H1 (cell line): ENCODE data around the gene PTPRJ. TPM values are rescaled to one million over a fixed set of nuclear protein-coding genes. Genes with fewer than 3 reads are reported as not detected.

Experiments used
- CTCF ChIA-PET: fragments of 300-600 bp; sonication (Branson Sonifier 250); formaldehyde crosslinking; loops from one replicate; lab custom pipeline; 2021; ENCODE audit not compliant: partially characterized antibody; lab: Charles Lee
- POLR2A ChIA-PET: fragments of 300-600 bp; sonication (Branson Sonifier 250); formaldehyde crosslinking; loops from one replicate; lab custom pipeline; 2021; ENCODE audit warnings: inconsistent platforms; ENCODE audit not compliant: partially characterized antibody; lab: Charles Lee
- DNase-seq, 2 experiments: peaks; one replicate each; pipeline versions ENCODE4 v3.0.0 to v3.0.0-alpha.2; 2010 to 2022; ENCODE audit warnings: low spot score in 2 of 2, low read depth in 1 of 2, mixed read lengths in 1 of 2
- FAIRE-seq: peaks from 2 replicates; lab custom pipeline; 2011; peaks lifted over from hg19 to GRCh38; lab: Jason Lieb, UNC
- H2AFZ ChIP-seq: 2 replicates; pipeline ENCODE4 v1.8.1; 2012; ENCODE audit warnings: low read length, inconsistent platforms
- H2AK5ac ChIP-seq: 2 replicates; pipeline ENCODE4 v1.6.1; 2013; ENCODE audit warnings: low read depth, low read length
- H2BK120ac ChIP-seq: replicated peaks from 2 replicates; pipeline ENCODE3; 2013; ENCODE audit warnings: low read depth, low read length, inconsistent platforms
- H2BK12ac ChIP-seq: 2 replicates; pipeline ENCODE4 v1.6.1; 2013; ENCODE audit warnings: low read depth, low read length
- H2BK15ac ChIP-seq: 2 replicates; pipeline ENCODE4 v1.6.1; 2013; ENCODE audit warnings: low read length
- H2BK20ac ChIP-seq: 2 replicates; pipeline ENCODE4 v1.6.1; 2013; ENCODE audit warnings: low read length
- H2BK5ac ChIP-seq: 2 replicates; pipeline ENCODE4 v1.6.1; 2013; ENCODE audit warnings: low read depth, low read length
- H3K14ac ChIP-seq: 2 replicates; pipeline ENCODE4 v1.6.1; 2013; ENCODE audit warnings: inconsistent platforms; ENCODE audit not compliant: insufficient read length
- H3K18ac ChIP-seq: 2 replicates; pipeline ENCODE4 v1.6.1; 2013; ENCODE audit warnings: low read length; ENCODE audit errors: extremely low read depth
- H3K23ac ChIP-seq: 2 replicates; pipeline ENCODE4 v1.6.1; 2013; ENCODE audit warnings: inconsistent platforms; ENCODE audit not compliant: insufficient read length
- H3K23me2 ChIP-seq: 2 replicates; pipeline ENCODE4 v1.6.1; 2013; ENCODE audit warnings: low read depth, low read length
- H3K27ac ChIP-seq: 2 replicates; pipeline ENCODE4 v1.6.1; 2011; ENCODE audit warnings: low read depth, low read length, inconsistent platforms
- H3K27me3 ChIP-seq, 4 experiments: replicated peaks in 1 of 4; 1 replicate in 1 of 4; 2 replicates in 3 of 4; pipeline versions ENCODE4 v1.6.1 to v1.8.1; 2011 to 2013; ENCODE audit warnings: low read length in 3 of 4, mild to moderate bottlenecking in 3 of 4, inconsistent platforms in 2 of 4, mixed read lengths in 2 of 4, moderate library complexity in 1 of 4; ENCODE audit not compliant: control insufficient read depth in 3 of 4, insufficient read depth in 3 of 4; ENCODE audit errors: extremely low read depth in 1 of 4
- H3K36me3 ChIP-seq, 4 experiments: 2 replicates each; pipeline versions ENCODE4 v1.6.1 to v1.8.1; 2011 to 2013; ENCODE audit warnings: mild to moderate bottlenecking in 4 of 4, low read length in 3 of 4, moderate library complexity in 2 of 4, control low read depth in 1 of 4, inconsistent platforms in 1 of 4; ENCODE audit not compliant: insufficient read depth in 4 of 4, control insufficient read depth in 2 of 4
- H3K4ac ChIP-seq: replicated peaks from 2 replicates; pipeline ENCODE3; 2013; ENCODE audit warnings: low read length, low read depth, mixed read lengths, inconsistent platforms; ENCODE audit not compliant: insufficient read length
- H3K4me1 ChIP-seq, 4 experiments: replicated peaks in 1 of 4; 1 replicate in 1 of 4; 2 replicates in 3 of 4; pipeline versions ENCODE4 v1.6.1 to v1.8.1; 2011 to 2013; ENCODE audit warnings: low read length in 3 of 4, inconsistent platforms in 2 of 4, mixed read lengths in 1 of 4; ENCODE audit not compliant: insufficient read depth in 4 of 4, control insufficient read depth in 3 of 4
- H3K4me2 ChIP-seq, 2 experiments: 2 replicates each; pipeline versions ENCODE4 v1.6.1 to v1.8.1; 2011 to 2013; ENCODE audit warnings: low read depth in 2 of 2, low read length in 2 of 2, control low read depth in 1 of 2, inconsistent platforms in 1 of 2, mild to moderate bottlenecking in 1 of 2; ENCODE audit not compliant: insufficient read depth in 1 of 2
- H3K4me3 ChIP-seq, 4 experiments: fragments of 200-600, 300-600 bp in 1 of 4; sonication (generic), shearing (Covaris generic), sonication (Bioruptor Twin) in 1 of 4; 2 replicates each; pipeline versions ENCODE4 v1.5.1 to v1.8.1; 2011 to 2016; ENCODE audit warnings: low read length in 4 of 4, low read depth in 3 of 4, control low read depth in 2 of 4, inconsistent platforms in 2 of 4, mild to moderate bottlenecking in 2 of 4, mixed read lengths in 1 of 4, moderate library complexity in 1 of 4; ENCODE audit not compliant: insufficient read depth in 2 of 4; ENCODE audit errors: extremely low read depth in 1 of 4
- H3K56ac ChIP-seq: replicated peaks from 2 replicates; pipeline ENCODE3; 2013; ENCODE audit warnings: low read depth, mild to moderate bottlenecking, mixed read lengths, low read length, inconsistent platforms; ENCODE audit not compliant: insufficient read length
- H3K79me1 ChIP-seq: 2 replicates; pipeline ENCODE4 v1.6.1; 2013; ENCODE audit warnings: low read depth, low read length, control low read depth
- H3K79me2 ChIP-seq, 2 experiments: 2 replicates each; pipeline versions ENCODE4 v1.6.1 to v1.8.1; 2012 to 2013; ENCODE audit warnings: low read length in 2 of 2, mild to moderate bottlenecking in 2 of 2, inconsistent platforms in 1 of 2; ENCODE audit not compliant: insufficient read depth in 2 of 2, control insufficient read depth in 1 of 2
- H3K9ac ChIP-seq, 4 experiments: replicated peaks in 1 of 4; 1 replicate in 1 of 4; 2 replicates in 3 of 4; pipeline versions ENCODE4 v1.6.1 to v1.8.1; 2011 to 2013; ENCODE audit warnings: low read depth in 3 of 4, low read length in 3 of 4, control low read depth in 2 of 4, mild to moderate bottlenecking in 2 of 4, moderate library complexity in 2 of 4, inconsistent platforms in 1 of 4; ENCODE audit errors: extremely low read depth in 1 of 4
- H3K9me3 ChIP-seq, 2 experiments: 2 replicates each; pipeline versions ENCODE4 v1.6.1 to v1.8.1; 2012 to 2013; ENCODE audit warnings: mild to moderate bottlenecking in 2 of 2, moderate library complexity in 2 of 2, control low read depth in 1 of 2, inconsistent platforms in 1 of 2, low read depth in 1 of 2, low read length in 1 of 2, mixed read lengths in 1 of 2; ENCODE audit not compliant: insufficient read depth in 2 of 2
- H4K20me1 ChIP-seq, 2 experiments: replicated peaks in 1 of 2; 2 replicates each; pipeline versions ENCODE3 to v1.8.1; 2011 to 2013; ENCODE audit warnings: inconsistent platforms in 2 of 2, low read length in 2 of 2, mild to moderate bottlenecking in 1 of 2; ENCODE audit not compliant: insufficient read depth in 2 of 2, control insufficient read depth in 1 of 2
- H4K5ac ChIP-seq: 2 replicates; pipeline ENCODE4 v1.6.1; 2013; ENCODE audit warnings: low read length, low read depth, mixed read lengths, inconsistent platforms; ENCODE audit not compliant: insufficient read length
- H4K8ac ChIP-seq: 2 replicates; pipeline ENCODE4 v1.8.0; 2013; ENCODE audit warnings: mild to moderate bottlenecking, moderate library complexity, low read length, inconsistent platforms; ENCODE audit not compliant: insufficient read depth; ENCODE audit errors: extremely low read depth
- H4K91ac ChIP-seq: replicated peaks from 2 replicates; pipeline ENCODE3; 2013; ENCODE audit warnings: low read length, mixed read lengths, inconsistent platforms; ENCODE audit not compliant: insufficient read length
- BACH1 ChIP-seq: IDR thresholded peaks from 2 replicates; pipeline ENCODE4 v1.6.1; 2012; ENCODE audit warnings: low read length, improper control_type of control experiment
- MAFK ChIP-seq: IDR thresholded peaks from 2 replicates; pipeline ENCODE4 v1.6.1; 2012; ENCODE audit warnings: low read depth, mild to moderate bottlenecking, improper control_type of control experiment, low read length
- POLR2AphosphoS5 ChIP-seq: IDR thresholded peaks from 2 replicates; pipeline ENCODE4 v1.6.1; 2011; ENCODE audit warnings: low read depth, low read length
- RAD21 ChIP-seq, 2 experiments: IDR thresholded peaks in 1 of 2; conservative IDR thresholded peaks in 1 of 2; 2 replicates each; pipeline ENCODE4 v1.6.1; 2011; ENCODE audit warnings: low read depth in 2 of 2, low read length in 2 of 2, improper control_type of control experiment in 1 of 2, inconsistent platforms in 1 of 2, mild to moderate bottlenecking in 1 of 2, moderate library complexity in 1 of 2
- TBP ChIP-seq: IDR thresholded peaks from 2 replicates; pipeline ENCODE4 v1.6.1; 2011; ENCODE audit warnings: low read depth, low read length, improper control_type of control experiment
- WGBS, 2 experiments: shearing (Covaris generic) in 1 of 2; methylation state at CpG; one replicate each; pipeline versions ENCODE4 v1.1.6 to v1.1.7; 2013 to 2015; ENCODE audit warnings: low lambda C conversion rate in 2 of 2, mixed read lengths in 2 of 2, inconsistent platforms in 1 of 2, low coverage in 1 of 2, missing lambda C conversion rate in 1 of 2; ENCODE audit not compliant: insufficient replicate concordance in 2 of 2, insufficient coverage in 1 of 2, insufficient read length in 1 of 2; ENCODE audit errors: extremely low coverage in 1 of 2, missing lambda C conversion rate in 1 of 2; 5-methylcytosine and 5-hydroxymethylcytosine counted together
- polyA plus RNA-seq, 7 experiments: library from polyadenylated mRNA; depleted of rRNA in 3 of 7; stranded (reverse) in 5 of 7; unstranded in 2 of 7; fragments of >200 nt in 5 of 7; fragments of 200-250 nt in 2 of 7; gene quantifications; 1 replicate in 5 of 7; 2 replicates in 1 of 7; 4 replicates in 1 of 7; pipeline versions ENCODE4 v1.2.1 to v1.2.3, GENCODE V29; 2011 to 2013; ENCODE audit warnings: missing spikeins in 2 of 7, mixed read lengths in 2 of 7
- total RNA-seq: library from RNA; stranded (reverse); fragmentation: NEBNext Ultra II Directional; extraction: Animal tissue kit (Norgen Biotek cat#: 25700); gene quantifications from 2 replicates; pipeline ENCODE4 v1.2.1, GENCODE V29; 2021

PTPRJ gene
- total and polyA plus RNA-seq, 2 of the 8 experiments (the other 6 are each of a cell fraction or from before 2014, with no cell fraction given) = 4.4 to 22.6 TPM

DNA sequence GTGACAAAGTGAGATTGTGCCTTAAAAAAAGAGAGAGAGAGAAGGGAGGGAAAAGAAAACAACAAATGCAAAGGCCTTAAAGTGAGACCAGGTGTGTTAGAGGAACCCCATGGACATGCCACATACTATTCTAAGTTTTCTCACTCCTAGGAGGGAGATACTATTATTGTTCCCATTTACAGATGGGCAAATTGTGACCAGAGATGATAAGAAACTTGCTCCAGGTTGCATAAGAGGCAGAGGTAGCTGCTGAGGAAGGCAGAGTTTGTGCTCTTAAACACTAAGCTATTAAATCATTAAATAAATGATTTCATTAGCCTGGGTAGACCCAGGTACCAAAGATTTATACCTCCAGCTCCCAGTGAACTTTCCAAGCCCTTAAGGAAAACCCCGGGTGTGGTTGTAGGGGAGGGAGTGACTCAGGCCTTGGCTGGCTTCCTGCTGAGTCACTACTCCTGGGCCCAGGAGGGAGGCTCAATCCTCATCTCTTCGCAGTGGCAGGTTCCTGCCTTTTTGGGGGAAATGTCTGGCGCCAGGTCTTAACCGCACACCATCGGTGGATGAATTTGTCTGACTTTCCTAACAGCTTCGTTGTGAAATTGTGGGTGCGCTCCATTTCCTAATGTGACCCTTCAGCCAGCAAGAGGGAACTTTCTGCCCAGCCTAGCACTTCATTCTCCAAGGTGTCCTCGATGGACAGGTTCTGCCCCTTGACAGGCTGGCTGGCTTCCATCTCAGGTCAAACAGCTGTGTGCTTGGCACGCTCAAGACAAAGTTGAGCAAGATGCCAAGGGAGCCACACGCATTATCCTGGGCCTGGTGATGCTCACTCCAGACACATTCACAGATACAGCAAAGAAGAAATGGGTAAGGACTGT lies 33.4 kb upstream of the PTPRJ start:
- H3K18ac ChIP-seq = peak overlapping the region; percentile 25; the same call in 1 of the 2 replicates
- no peaks in the 10 kb centered on the region for H3K79me1 ChIP-seq
- no peaks in the 10 kb centered on the region for H3K79me2 ChIP-seq
- peak overlapping the region; percentile 27; the same call in 1 of the 2 replicates for H2BK5ac ChIP-seq
- no peak overlapping the region for H3K23ac ChIP-seq
- H3K27ac ChIP-seq = no peak overlapping the region
- H3K4ac ChIP-seq = no peak overlapping the region
- H3K9ac ChIP-seq = no peak overlapping the region
- no peak overlapping the region for H4K8ac ChIP-seq
- H2BK20ac ChIP-seq = peak overlapping the region; percentile 62; the same call in 1 of the 2 replicates
- H2AK5ac ChIP-seq = no peak overlapping the region
- H3K4me3 ChIP-seq = no peak overlapping the region
- H2BK15ac ChIP-seq = peak overlapping the region; percentile 97; the same call in 1 of the 2 replicates
- H3K4me2 ChIP-seq = no peak overlapping the region; a peak in 1 of 4 replicates
- DNase-seq = no peak
- H2BK12ac ChIP-seq = peak overlapping the region; percentile 77; the same call in 1 of the 2 replicates
- H4K5ac ChIP-seq = no peak overlapping the region
- H2BK120ac ChIP-seq = no peak overlapping the region
- H3K36me3 ChIP-seq = no peaks in the 10 kb centered on the region
- H3K14ac ChIP-seq = no peak overlapping the region
- no peak for FAIRE-seq
- TF ChIP-seq RAD21 (IDR thresholded peaks at IDR 0.05 in 1 of 2, conservative IDR thresholded peaks at IDR 0.05 in 1 of 2; ENCODE audit: low read depth in 2 of 2, low read length in 2 of 2) (no peak), MAFK (peak; percentile 77), BACH1 (peak; percentile 97), TBP (no peak), POLR2AphosphoS5 (no peak)
- TF ChIP-seq, all 59 proteins: peak for 2
- 85% methylated on average over 10 of the region's 10 CpGs; no CpG with 5 or more reads in 1 of the 2 experiments for WGBS, 2 experiments
- no peaks in the 10 kb centered on the region for H3K27me3 ChIP-seq
- H4K20me1 ChIP-seq = no peaks in the 10 kb centered on the region
- H4K91ac ChIP-seq = peak overlapping the region; percentile 5
- 0 out of 2 replicates have a peak, but pooled peaks cover 4% of the 10 kb centered on the region for H3K23me2 ChIP-seq
- H3K56ac ChIP-seq = no peak overlapping the region
- no peaks in the 10 kb centered on the region for H3K9me3 ChIP-seq
- H3K4me1 ChIP-seq = peaks cover 0 to 12% (median 7%) of the 10 kb centered on the region in 4 experiments; a peak in 6 of 7 replicates
- no peak overlapping the region; the same call in 1 of the 2 replicates for H2AFZ ChIP-seq
- CTCF ChIA-PET = interaction anchor here (0.9 to 3.4 kb wide), 5 partner anchors 14 to 173 kb away, joined by 3 to 20 read pairs (median 3); no protein-coding TSS in a partner anchor
- POLR2A ChIA-PET = interaction anchor here (1.2 to 1.5 kb wide), 2 partner anchors 33 to 46 kb away, joined by 3 read pairs; partner anchors contain the start of gene PTPRJ
